Measurements from ENCODE around the gene TULP4. TPM values are rescaled to one million over a fixed set of nuclear protein-coding genes. Genes with fewer than 3 reads are reported as not detected.

TULP4 gene
- total and polyA plus RNA-seq, 10 donors, result 1.8 to 143 (median 78.1) TPM

DNA sequence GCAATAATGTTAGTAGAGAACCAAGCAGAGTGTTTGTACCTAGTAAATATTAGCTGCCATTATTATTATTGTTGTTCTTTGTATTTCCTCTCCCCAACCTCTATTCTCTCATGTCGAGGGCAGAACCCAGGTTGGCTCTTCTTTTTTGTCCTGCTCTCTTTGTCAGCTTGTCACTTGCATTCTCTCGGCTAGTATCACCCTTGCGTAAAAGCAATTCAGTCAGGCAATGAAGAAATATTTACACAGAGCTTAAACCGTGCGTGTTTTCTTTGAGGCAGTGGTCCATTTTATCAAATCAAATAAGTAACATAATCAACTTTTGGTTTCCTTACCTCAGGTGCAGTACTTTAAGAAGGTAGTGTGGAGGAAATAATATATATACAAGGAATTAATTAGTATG, 83.9 kb downstream of the TULP4 start:
- TF ChIP-seq CTCF (IDR thresholded peaks at IDR 0.05 in 8 of 11, conservative IDR thresholded peaks at IDR 0.05 in 3 of 11), result no peak
- no peak for TF ChIP-seq POLR2AphosphoS5 (IDR thresholded peaks at IDR 0.05)

GRCh38 chr6:158397578-158397977, 85.3 kb downstream of the TULP4 start:
- Histone ChIP-seq H3K4me3 (no peak overlapping the region), H3K4me1 (peaks cover 0 to 17% (median 10%) of the 10 kb centered on the region in 6 donors), H3K36me3 (peaks cover 0 to 10% (median 0%) of the 10 kb centered on the region in 6 donors), H3K27ac (no peak overlapping the region), H3K27me3 (replicated peaks in 1 of 7) (no peaks in the 10 kb centered on the region), H3K9me3 (peaks cover 0 to 14% (median 4%) of the 10 kb centered on the region in 8 donors)
- DNase-seq, result no peak
- intact Hi-C loops (cut with DNase I; ENCODE audit: low total_unique reads), result no loop called here
- TF ChIP-seq CTCF (IDR thresholded peaks at IDR 0.05 in 8 of 11, conservative IDR thresholded peaks at IDR 0.05 in 3 of 11), result no peak
- TF ChIP-seq POLR2A (IDR thresholded peaks at IDR 0.05), result no peak
- no peak for TF ChIP-seq POLR2AphosphoS5 (IDR thresholded peaks at IDR 0.05)
- 91 to 97% (median 97%) methylated on average over 4 of the region's 4 CpGs for WGBS, 5 donors

More for the DNA sequence above, 83.9 kb downstream of the TULP4 start:
- no peak overlapping the region for H3K4me3 ChIP-seq
- H3K9me3 ChIP-seq, result peaks cover 0 to 23% (median 12%) of the 10 kb centered on the region in 8 donors
- intact Hi-C loops (cut with DNase I; ENCODE audit: low total_unique reads), result no loop called here
- 73 to 87% (median 74%) methylated on average over 5 of the region's 5 CpGs for WGBS, 5 donors
- DNase-seq, result no peak
- H3K27ac ChIP-seq, result no peak overlapping the region
- peaks cover 0 to 17% (median 10%) of the 10 kb centered on the region in 6 donors for H3K4me1 ChIP-seq
- H3K27me3 ChIP-seq (replicated peaks in 1 of 7), result no peaks in the 10 kb centered on the region
- H3K36me3 ChIP-seq, result peaks cover 0 to 10% (median 0%) of the 10 kb centered on the region in 6 donors

DNA sequence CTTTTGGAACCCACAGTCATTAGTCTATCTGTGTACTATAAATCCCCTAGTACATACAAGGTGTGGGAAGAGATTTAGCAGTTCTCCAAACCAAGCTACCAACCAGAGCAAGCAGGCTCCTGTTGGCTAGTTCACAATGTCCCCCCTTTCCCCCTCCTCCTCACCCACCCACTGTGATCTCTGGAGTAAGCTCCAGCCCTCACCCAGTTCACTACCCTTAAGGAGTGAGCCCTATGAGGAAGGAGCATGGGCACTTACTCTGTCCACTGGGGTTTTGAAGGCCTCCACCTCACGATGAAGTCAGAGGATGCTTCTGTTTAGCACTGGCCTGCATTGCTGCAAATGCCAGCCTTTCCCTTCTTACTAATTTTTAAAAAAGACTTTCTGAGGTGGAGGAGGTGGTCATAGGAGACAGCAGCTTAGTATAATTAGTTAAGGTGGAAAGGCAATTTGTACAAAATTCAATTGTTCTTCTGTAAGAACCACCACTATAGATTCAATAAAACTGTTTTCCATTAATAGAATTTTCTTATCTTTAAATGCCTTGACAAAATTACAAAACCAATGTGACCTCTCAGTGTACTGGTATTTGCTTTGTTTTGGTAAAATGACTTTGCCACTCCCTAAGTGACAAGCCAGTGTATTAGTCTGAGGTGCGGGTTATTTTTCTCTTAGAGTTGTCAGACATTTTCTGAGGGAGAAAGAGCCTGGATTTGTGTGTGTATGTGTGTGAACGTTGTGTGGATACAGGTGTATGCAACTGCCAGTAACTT, 86.2 kb downstream of the TULP4 start:
- Histone ChIP-seq H3K9me3 (peaks cover 0 to 9% (median 1%) of the 10 kb centered on the region in 8 donors), H3K4me1 (peaks cover 0 to 17% (median 10%) of the 10 kb centered on the region in 6 donors), H3K4me3 (no peak overlapping the region), H3K36me3 (peaks cover 0 to 4% (median 0%) of the 10 kb centered on the region in 6 donors), H3K27me3 (replicated peaks in 1 of 7) (no peaks in the 10 kb centered on the region), H3K27ac (no peak overlapping the region)
- intact Hi-C loops (cut with DNase I; ENCODE audit: low total_unique reads), result no loop called here
- no peak for TF ChIP-seq POLR2A (IDR thresholded peaks at IDR 0.05)
- no peak for TF ChIP-seq POLR2AphosphoS5 (IDR thresholded peaks at IDR 0.05)
- TF ChIP-seq CTCF (IDR thresholded peaks at IDR 0.05 in 8 of 11, conservative IDR thresholded peaks at IDR 0.05 in 3 of 11), result no peak
- 62 to 67% (median 66%) methylated on average over 3 of the region's 3 CpGs for WGBS, 5 donors
- no peak for DNase-seq

GRCh38 chr6:158399040-158399700, 86.9 kb downstream of the TULP4 start:
- WGBS, 5 donors, result 72 to 84% (median 76%) methylated on average over 3 of the region's 3 CpGs
- H3K27me3 ChIP-seq (replicated peaks in 1 of 7), result no peaks in the 10 kb centered on the region
- peaks cover 0 to 2% (median 0%) of the 10 kb centered on the region in 8 donors for H3K9me3 ChIP-seq
- intact Hi-C loops (cut with DNase I; ENCODE audit: low total_unique reads), result no loop called here
- H3K4me1 ChIP-seq, result peaks cover 0 to 17% (median 10%) of the 10 kb centered on the region in 6 donors
- no peak overlapping the region for H3K4me3 ChIP-seq
- H3K27ac ChIP-seq, result no peak overlapping the region
- DNase-seq, result no peak
- no peaks in the 10 kb centered on the region for H3K36me3 ChIP-seq
- TF ChIP-seq CTCF (IDR thresholded peaks at IDR 0.05 in 8 of 11, conservative IDR thresholded peaks at IDR 0.05 in 3 of 11), result no peak
- TF ChIP-seq POLR2AphosphoS5 (IDR thresholded peaks at IDR 0.05), result peak in 1 of 3 donors; percentile 23
